Measurements from ENCODE around the gene ENG.

Gene ENG

GRCh38 chr9:127812011-127812410 is 42.4 kb downstream of the ENG start:
- DNase-seq, result no peak

- DNase-seq, result no peak
Measured at GRCh38 chr9:127810378-127811187, 43.9 kb downstream of the ENG start.

GRCh38 chr9:127809540-127810377 is 44.7 kb downstream of the ENG start:
- DNase-seq, result no peak

GRCh38 chr9:127809002-127809539 is 45.4 kb downstream of the ENG start:
- no peak for DNase-seq

- DNase-seq, result no peak
Measured at GRCh38 chr9:127808347-127809001, 46.0 kb downstream of the ENG start.

GRCh38 chr9:127806871-127807270 is 47.6 kb downstream of the ENG start:
- DNase-seq, result no peak

GRCh38 chr9:127805620-127806019 is 48.8 kb downstream of the ENG start:
- DNase-seq, result no peak

- no peak for DNase-seq
Measured at GRCh38 chr9:127803507-127804352, 50.7 kb downstream of the ENG start.

- no peak for DNase-seq
Measured at GRCh38 chr9:127802576-127803443, 51.6 kb downstream of the ENG start, which contains the start of gene FPGS. Gene FPGS (plus strand): TSS chr9:127802882. CDS start chr9:127802925, 43 bp downstream.

GRCh38 chr9:127801955-127802575 is 52.4 kb downstream of the ENG start:
- no peak for DNase-seq

- no peak for DNase-seq
Measured at GRCh38 chr9:127796852-127797370, 57.5 kb downstream of the ENG start.

- no peak for DNase-seq
Measured at GRCh38 chr9:127796225-127796813, 58.1 kb downstream of the ENG start.

GRCh38 chr9:127794001-127794791 is 60.3 kb downstream of the ENG start:
- no peak for DNase-seq

GRCh38 chr9:127793093-127793708 is 61.3 kb downstream of the ENG start:
- DNase-seq, result no peak

- DNase-seq, result no peak
Measured at GRCh38 chr9:127792417-127793031, 61.9 kb downstream of the ENG start.

GRCh38 chr9:127791085-127791484 is 63.4 kb downstream of the ENG start:
- DNase-seq, result no peak

GRCh38 chr9:127790094-127790855 is 64.2 kb downstream of the ENG start:
- no peak for DNase-seq

All from cortex of kidney (tissue), 1 donor.